Measurements from ENCODE around the gene SOS1.

GRCh38 chr2:39109537-39109936 lies 11.3 kb downstream of the SOS1 start:
- no peak for TF ChIP-seq CTCF (IDR thresholded peaks at IDR 0.05; ENCODE audit: insufficient read depth, low read depth, low read length)
- no peak for TF ChIP-seq EZH2 (IDR thresholded peaks at IDR 0.05; ENCODE audit: insufficient read depth, low read length)
